H1 (cell line): ENCODE measurements around the gene PGAM2. TPM values are rescaled to one million over a fixed set of nuclear protein-coding genes. Genes with fewer than 3 reads are reported as not detected.
A peak's percentile ranks its signal among the peaks of the same experiment; 100 is the strongest.

ENCODE experiments used
- CTCF ChIA-PET: fragments of 300-600 bp; sonication (Branson Sonifier 250); formaldehyde crosslinking; loops from one replicate; lab custom pipeline; 2021; ENCODE audit not compliant: partially characterized antibody; lab: Charles Lee
- POLR2A ChIA-PET: fragments of 300-600 bp; sonication (Branson Sonifier 250); formaldehyde crosslinking; loops from one replicate; lab custom pipeline; 2021; ENCODE audit warnings: inconsistent platforms; ENCODE audit not compliant: partially characterized antibody; lab: Charles Lee
- DNase-seq, 2 experiments: peaks; one replicate each; pipeline versions ENCODE4 v3.0.0 to v3.0.0-alpha.2; 2010 to 2022; ENCODE audit warnings: low spot score in 2 of 2, low read depth in 1 of 2, mixed read lengths in 1 of 2
- FAIRE-seq: peaks from 2 replicates; lab custom pipeline; 2011; peaks lifted over from hg19 to GRCh38; lab: Jason Lieb, UNC
- H2AFZ ChIP-seq: 2 replicates; pipeline ENCODE4 v1.8.1; 2012; ENCODE audit warnings: low read length, inconsistent platforms
- H2AK5ac ChIP-seq: 2 replicates; pipeline ENCODE4 v1.6.1; 2013; ENCODE audit warnings: low read depth, low read length
- H2BK120ac ChIP-seq: replicated peaks from 2 replicates; pipeline ENCODE3; 2013; ENCODE audit warnings: low read depth, low read length, inconsistent platforms
- H2BK12ac ChIP-seq: 2 replicates; pipeline ENCODE4 v1.6.1; 2013; ENCODE audit warnings: low read depth, low read length
- H2BK15ac ChIP-seq: 2 replicates; pipeline ENCODE4 v1.6.1; 2013; ENCODE audit warnings: low read length
- H2BK20ac ChIP-seq: 2 replicates; pipeline ENCODE4 v1.6.1; 2013; ENCODE audit warnings: low read length
- H2BK5ac ChIP-seq: 2 replicates; pipeline ENCODE4 v1.6.1; 2013; ENCODE audit warnings: low read depth, low read length
- H3K14ac ChIP-seq: 2 replicates; pipeline ENCODE4 v1.6.1; 2013; ENCODE audit warnings: inconsistent platforms; ENCODE audit not compliant: insufficient read length
- H3K18ac ChIP-seq: 2 replicates; pipeline ENCODE4 v1.6.1; 2013; ENCODE audit warnings: low read length; ENCODE audit errors: extremely low read depth
- H3K23ac ChIP-seq: 2 replicates; pipeline ENCODE4 v1.6.1; 2013; ENCODE audit warnings: inconsistent platforms; ENCODE audit not compliant: insufficient read length
- H3K23me2 ChIP-seq: 2 replicates; pipeline ENCODE4 v1.6.1; 2013; ENCODE audit warnings: low read depth, low read length
- H3K27ac ChIP-seq: 2 replicates; pipeline ENCODE4 v1.6.1; 2011; ENCODE audit warnings: low read depth, low read length, inconsistent platforms
- H3K27me3 ChIP-seq, 4 experiments: replicated peaks in 1 of 4; 1 replicate in 1 of 4; 2 replicates in 3 of 4; pipeline versions ENCODE4 v1.6.1 to v1.8.1; 2011 to 2013; ENCODE audit warnings: low read length in 3 of 4, mild to moderate bottlenecking in 3 of 4, inconsistent platforms in 2 of 4, mixed read lengths in 2 of 4, moderate library complexity in 1 of 4; ENCODE audit not compliant: control insufficient read depth in 3 of 4, insufficient read depth in 3 of 4; ENCODE audit errors: extremely low read depth in 1 of 4
- H3K36me3 ChIP-seq, 4 experiments: 2 replicates each; pipeline versions ENCODE4 v1.6.1 to v1.8.1; 2011 to 2013; ENCODE audit warnings: mild to moderate bottlenecking in 4 of 4, low read length in 3 of 4, moderate library complexity in 2 of 4, control low read depth in 1 of 4, inconsistent platforms in 1 of 4; ENCODE audit not compliant: insufficient read depth in 4 of 4, control insufficient read depth in 2 of 4
- H3K4ac ChIP-seq: replicated peaks from 2 replicates; pipeline ENCODE3; 2013; ENCODE audit warnings: low read length, low read depth, mixed read lengths, inconsistent platforms; ENCODE audit not compliant: insufficient read length
- H3K4me1 ChIP-seq, 4 experiments: replicated peaks in 1 of 4; 1 replicate in 1 of 4; 2 replicates in 3 of 4; pipeline versions ENCODE4 v1.6.1 to v1.8.1; 2011 to 2013; ENCODE audit warnings: low read length in 3 of 4, inconsistent platforms in 2 of 4, mixed read lengths in 1 of 4; ENCODE audit not compliant: insufficient read depth in 4 of 4, control insufficient read depth in 3 of 4
- H3K4me2 ChIP-seq, 2 experiments: 2 replicates each; pipeline versions ENCODE4 v1.6.1 to v1.8.1; 2011 to 2013; ENCODE audit warnings: low read depth in 2 of 2, low read length in 2 of 2, control low read depth in 1 of 2, inconsistent platforms in 1 of 2, mild to moderate bottlenecking in 1 of 2; ENCODE audit not compliant: insufficient read depth in 1 of 2
- H3K4me3 ChIP-seq, 4 experiments: fragments of 200-600, 300-600 bp in 1 of 4; sonication (generic), shearing (Covaris generic), sonication (Bioruptor Twin) in 1 of 4; 2 replicates each; pipeline versions ENCODE4 v1.5.1 to v1.8.1; 2011 to 2016; ENCODE audit warnings: low read length in 4 of 4, low read depth in 3 of 4, control low read depth in 2 of 4, inconsistent platforms in 2 of 4, mild to moderate bottlenecking in 2 of 4, mixed read lengths in 1 of 4, moderate library complexity in 1 of 4; ENCODE audit not compliant: insufficient read depth in 2 of 4; ENCODE audit errors: extremely low read depth in 1 of 4
- H3K56ac ChIP-seq: replicated peaks from 2 replicates; pipeline ENCODE3; 2013; ENCODE audit warnings: low read depth, mild to moderate bottlenecking, mixed read lengths, low read length, inconsistent platforms; ENCODE audit not compliant: insufficient read length
- H3K79me1 ChIP-seq: 2 replicates; pipeline ENCODE4 v1.6.1; 2013; ENCODE audit warnings: low read depth, low read length, control low read depth
- H3K79me2 ChIP-seq, 2 experiments: 2 replicates each; pipeline versions ENCODE4 v1.6.1 to v1.8.1; 2012 to 2013; ENCODE audit warnings: low read length in 2 of 2, mild to moderate bottlenecking in 2 of 2, inconsistent platforms in 1 of 2; ENCODE audit not compliant: insufficient read depth in 2 of 2, control insufficient read depth in 1 of 2
- H3K9ac ChIP-seq, 4 experiments: replicated peaks in 1 of 4; 1 replicate in 1 of 4; 2 replicates in 3 of 4; pipeline versions ENCODE4 v1.6.1 to v1.8.1; 2011 to 2013; ENCODE audit warnings: low read depth in 3 of 4, low read length in 3 of 4, control low read depth in 2 of 4, mild to moderate bottlenecking in 2 of 4, moderate library complexity in 2 of 4, inconsistent platforms in 1 of 4; ENCODE audit errors: extremely low read depth in 1 of 4
- H3K9me3 ChIP-seq, 2 experiments: 2 replicates each; pipeline versions ENCODE4 v1.6.1 to v1.8.1; 2012 to 2013; ENCODE audit warnings: mild to moderate bottlenecking in 2 of 2, moderate library complexity in 2 of 2, control low read depth in 1 of 2, inconsistent platforms in 1 of 2, low read depth in 1 of 2, low read length in 1 of 2, mixed read lengths in 1 of 2; ENCODE audit not compliant: insufficient read depth in 2 of 2
- H4K20me1 ChIP-seq, 2 experiments: replicated peaks in 1 of 2; 2 replicates each; pipeline versions ENCODE3 to v1.8.1; 2011 to 2013; ENCODE audit warnings: inconsistent platforms in 2 of 2, low read length in 2 of 2, mild to moderate bottlenecking in 1 of 2; ENCODE audit not compliant: insufficient read depth in 2 of 2, control insufficient read depth in 1 of 2
- H4K5ac ChIP-seq: 2 replicates; pipeline ENCODE4 v1.6.1; 2013; ENCODE audit warnings: low read length, low read depth, mixed read lengths, inconsistent platforms; ENCODE audit not compliant: insufficient read length
- H4K8ac ChIP-seq: 2 replicates; pipeline ENCODE4 v1.8.0; 2013; ENCODE audit warnings: mild to moderate bottlenecking, moderate library complexity, low read length, inconsistent platforms; ENCODE audit not compliant: insufficient read depth; ENCODE audit errors: extremely low read depth
- H4K91ac ChIP-seq: replicated peaks from 2 replicates; pipeline ENCODE3; 2013; ENCODE audit warnings: low read length, mixed read lengths, inconsistent platforms; ENCODE audit not compliant: insufficient read length
- EP300 ChIP-seq, 2 experiments: IDR thresholded peaks; 1 replicate in 1 of 2; 2 replicates in 1 of 2; pipeline ENCODE4 v1.6.1; 2011 to 2012; ENCODE audit warnings: low read depth in 2 of 2, low read length in 2 of 2, mild to moderate bottlenecking in 2 of 2, borderline replicate concordance in 1 of 2, inconsistent platforms in 1 of 2, moderate library complexity in 1 of 2
- RXRA ChIP-seq: IDR thresholded peaks from 2 replicates; pipeline ENCODE4 v1.6.1; 2011; ENCODE audit warnings: low read depth, mild to moderate bottlenecking, low read length, moderate library complexity; ENCODE audit not compliant: insufficient read depth
- TEAD4 ChIP-seq: IDR thresholded peaks from 2 replicates; pipeline ENCODE4 v1.6.1; 2012; ENCODE audit warnings: low read depth, low read length, inconsistent platforms, mixed read lengths
- WGBS, 2 experiments: shearing (Covaris generic) in 1 of 2; methylation state at CpG; one replicate each; pipeline versions ENCODE4 v1.1.6 to v1.1.7; 2013 to 2015; ENCODE audit warnings: low lambda C conversion rate in 2 of 2, mixed read lengths in 2 of 2, inconsistent platforms in 1 of 2, low coverage in 1 of 2, missing lambda C conversion rate in 1 of 2; ENCODE audit not compliant: insufficient replicate concordance in 2 of 2, insufficient coverage in 1 of 2, insufficient read length in 1 of 2; ENCODE audit errors: extremely low coverage in 1 of 2, missing lambda C conversion rate in 1 of 2; 5-methylcytosine and 5-hydroxymethylcytosine counted together
- polyA plus RNA-seq, 7 experiments: library from polyadenylated mRNA; depleted of rRNA in 3 of 7; stranded (reverse) in 5 of 7; unstranded in 2 of 7; fragments of >200 nt in 5 of 7; fragments of 200-250 nt in 2 of 7; gene quantifications; 1 replicate in 5 of 7; 2 replicates in 1 of 7; 4 replicates in 1 of 7; pipeline versions ENCODE4 v1.2.1 to v1.2.3, GENCODE V29; 2011 to 2013; ENCODE audit warnings: missing spikeins in 2 of 7, mixed read lengths in 2 of 7
- total RNA-seq: library from RNA; stranded (reverse); fragmentation: NEBNext Ultra II Directional; extraction: Animal tissue kit (Norgen Biotek cat#: 25700); gene quantifications from 2 replicates; pipeline ENCODE4 v1.2.1, GENCODE V29; 2021
- TF ChIP-seq, protein P1 (sequence below), 3 experiments: IDR thresholded peaks; 1 replicate in 2 of 3; 2 replicates in 1 of 3; pipeline versions ENCODE4 v1.5.1 to v1.6.1; 2011; ENCODE audit warnings: low read length in 3 of 3, mild to moderate bottlenecking in 3 of 3, inconsistent platforms in 2 of 3, low read depth in 1 of 3, moderate library complexity in 1 of 3; ENCODE audit not compliant: insufficient read depth in 1 of 3; ENCODE audit errors: control extremely low read depth in 1 of 3

The PGAM2 gene
- total and polyA plus RNA-seq, 2 of the 8 experiments (the other 6 are each of a cell fraction or from before 2014, with no cell fraction given) = 2.1 to 2.9 TPM

DNA sequence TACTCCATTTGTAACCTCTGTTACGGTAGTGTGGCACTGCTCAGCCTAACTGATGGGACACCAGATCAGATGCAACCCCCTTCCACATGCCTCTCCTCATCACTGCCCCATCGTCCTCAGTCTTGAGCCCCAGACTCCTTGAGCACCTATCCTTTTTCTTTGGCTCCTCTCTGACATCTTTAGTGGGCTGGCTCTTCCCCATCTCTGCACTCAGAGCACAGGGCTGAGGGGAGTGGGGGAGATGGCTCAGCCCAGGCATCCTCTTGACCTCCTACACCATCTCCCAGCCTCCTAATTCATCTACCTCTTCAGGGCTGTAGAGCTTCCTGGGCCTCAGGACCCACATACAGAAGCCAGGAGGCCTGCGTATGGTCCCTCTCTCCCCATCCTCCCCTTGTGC is 18.4 kb upstream of the PGAM2 start:
- H3K4me2 ChIP-seq = no peak overlapping the region
- FAIRE-seq = no peak
- H3K36me3 ChIP-seq = peaks cover 0 to 3% (median 2%) of the 10 kb centered on the region in 4 experiments; a peak in 4 of 8 replicates
- H3K23me2 ChIP-seq = peaks cover 4% of the 10 kb centered on the region; the same call in 1 of the 2 replicates
- CTCF ChIA-PET = interaction anchor here (0.8 to 1.4 kb wide), 2 partner anchors 13 to 28 kb away, joined by 3 to 4 read pairs; no protein-coding TSS in a partner anchor
- H3K79me1 ChIP-seq = no peaks in the 10 kb centered on the region
- H2AK5ac ChIP-seq = no peak overlapping the region
- TF ChIP-seq RXRA = no peak
- TF ChIP-seq, protein P1, sequence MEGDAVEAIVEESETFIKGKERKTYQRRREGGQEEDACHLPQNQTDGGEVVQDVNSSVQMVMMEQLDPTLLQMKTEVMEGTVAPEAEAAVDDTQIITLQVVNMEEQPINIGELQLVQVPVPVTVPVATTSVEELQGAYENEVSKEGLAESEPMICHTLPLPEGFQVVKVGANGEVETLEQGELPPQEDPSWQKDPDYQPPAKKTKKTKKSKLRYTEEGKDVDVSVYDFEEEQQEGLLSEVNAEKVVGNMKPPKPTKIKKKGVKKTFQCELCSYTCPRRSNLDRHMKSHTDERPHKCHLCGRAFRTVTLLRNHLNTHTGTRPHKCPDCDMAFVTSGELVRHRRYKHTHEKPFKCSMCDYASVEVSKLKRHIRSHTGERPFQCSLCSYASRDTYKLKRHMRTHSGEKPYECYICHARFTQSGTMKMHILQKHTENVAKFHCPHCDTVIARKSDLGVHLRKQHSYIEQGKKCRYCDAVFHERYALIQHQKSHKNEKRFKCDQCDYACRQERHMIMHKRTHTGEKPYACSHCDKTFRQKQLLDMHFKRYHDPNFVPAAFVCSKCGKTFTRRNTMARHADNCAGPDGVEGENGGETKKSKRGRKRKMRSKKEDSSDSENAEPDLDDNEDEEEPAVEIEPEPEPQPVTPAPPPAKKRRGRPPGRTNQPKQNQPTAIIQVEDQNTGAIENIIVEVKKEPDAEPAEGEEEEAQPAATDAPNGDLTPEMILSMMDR (IDR thresholded peaks at IDR 0.05; ENCODE audit: control extremely low read depth in 1 of 3, insufficient read depth in 1 of 3, low read depth in 1 of 3, low read length in 3 of 3) = no peak
- no peak for TF ChIP-seq EP300 (IDR thresholded peaks at IDR 0.05; ENCODE audit: borderline replicate concordance in 1 of 2, low read depth in 2 of 2, low read length in 2 of 2)
- TF ChIP-seq TEAD4 = no peak
- TF ChIP-seq, all 59 proteins: peak for 0
- Histone ChIP-seq H3K27me3 (no peaks in the 10 kb centered on the region; a peak in 2 of 7 replicates), H3K79me2 (no peaks in the 10 kb centered on the region), H4K91ac (no peak overlapping the region), H3K27ac (no peak overlapping the region), H3K14ac (no peak overlapping the region), H2BK20ac (no peak overlapping the region), H4K5ac (no peak overlapping the region), H4K8ac (0 out of 2 replicates have a peak overlapping the region, but pooled peaks have one; percentile 5), H3K23ac (no peak overlapping the region), H2BK120ac (no peak overlapping the region), H2AFZ (no peak overlapping the region; the same call in 1 of the 2 replicates), H3K4ac (no peak overlapping the region), H2BK15ac (peak overlapping the region; percentile 72; the same call in 1 of the 2 replicates), H3K4me3 (no peak overlapping the region), H3K9ac (no peak overlapping the region), H3K18ac (no peak overlapping the region), H3K56ac (no peak overlapping the region), H3K4me1 (no peaks in the 10 kb centered on the region; a peak in 1 of 7 replicates), H2BK12ac (peak overlapping the region; percentile 2; the same call in 1 of the 2 replicates), H4K20me1 (no peaks in the 10 kb centered on the region), H2BK5ac (no peak overlapping the region), H3K9me3 (no peaks in the 10 kb centered on the region)
- WGBS, 2 experiments = 81% methylated on average over 3 of the region's 3 CpGs; no CpG with 5 or more reads in 1 of the 2 experiments
- DNase-seq = no peak
- POLR2A ChIA-PET = no interaction called here
